Measurements from ENCODE around the gene ADGRV1.

GRCh38 chr5:90834711-90835110 is 276.1 kb downstream of the ADGRV1 start:
- TF ChIP-seq CTCF (IDR thresholded peaks at IDR 0.05), result no peak
- TF ChIP-seq POLR2A (IDR thresholded peaks at IDR 0.05), result no peak

All from thyroid gland (tissue), 4 donors.